Measurements from ENCODE around the gene PURA.

Gene PURA

DNA sequence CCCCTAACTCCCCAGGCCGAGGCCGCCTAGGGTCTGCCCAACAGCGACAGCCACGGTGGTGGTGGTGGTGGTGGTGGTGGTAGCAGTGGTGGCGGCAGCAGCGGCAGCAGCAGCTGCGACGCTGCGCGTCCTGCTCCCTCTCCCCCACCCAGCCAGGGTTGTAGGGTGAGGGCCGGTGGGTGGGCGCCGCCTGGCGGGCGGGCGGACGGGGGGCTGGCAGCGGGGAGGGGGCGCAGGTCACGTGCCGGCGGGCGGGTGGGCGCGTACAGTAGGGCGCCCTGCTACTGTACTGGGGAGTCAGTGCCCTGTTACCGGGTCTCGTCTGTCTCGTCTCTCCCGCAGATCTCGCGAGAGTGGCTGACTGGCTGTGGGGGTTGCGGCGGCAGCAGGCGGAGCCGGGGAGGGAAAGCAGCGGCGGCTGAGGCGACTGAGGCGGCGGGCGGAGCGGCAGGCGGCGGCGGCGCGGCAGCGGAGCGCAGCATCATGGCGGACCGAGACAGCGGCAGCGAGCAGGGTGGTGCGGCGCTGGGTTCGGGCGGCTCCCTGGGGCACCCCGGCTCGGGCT lies at the start of gene PURA:
Gene PURA, plus strand, starts transcription at position 411 of the 565 bp plus-strand sequence. Its CDS starts 73 bp downstream, at position 484.
- intact Hi-C loops (cut with DNase I) = loop anchor here (5.0 kb wide), 1 partner anchor 34 kb away; no protein-coding TSS in a partner anchor
- peak; percentile 80 to 98 (median 88) for DNase-seq

GRCh38 chr5:140072812-140073211 lies 41.1 kb upstream of the PURA start:
- peak in 1 of 10 donors; percentile 77 for DNase-seq
- intact Hi-C loops (cut with DNase I) = loop anchor here (1.0 kb wide), 1 partner anchor 84 kb away; no protein-coding TSS in a partner anchor

DNA sequence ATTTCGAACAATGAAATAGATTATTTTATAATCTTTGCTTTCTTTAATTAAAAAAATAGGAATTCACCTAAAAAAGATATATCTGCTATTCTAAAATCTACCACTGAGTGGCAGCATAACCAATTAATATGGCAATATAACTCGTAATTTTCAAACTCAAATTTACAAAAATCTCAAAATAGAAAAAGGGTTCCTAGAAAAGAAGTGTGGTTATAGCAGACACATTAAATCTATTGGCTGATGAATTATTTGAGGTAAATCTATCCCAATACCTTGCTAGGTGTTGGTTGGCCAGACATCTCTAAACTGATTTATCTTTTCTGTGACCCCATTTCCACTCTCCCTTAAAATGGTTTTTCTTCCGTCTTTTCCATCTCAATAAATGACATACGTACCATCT lies 40.6 kb upstream of the PURA start:
- intact Hi-C loops (cut with DNase I) = loop anchor here (1.0 kb wide), 1 partner anchor 84 kb away; no protein-coding TSS in a partner anchor
- no peak for DNase-seq

GRCh38 chr5:140075371-140075770 lies 38.5 kb upstream of the PURA start:
- intact Hi-C loops (cut with DNase I) = no loop called here
- no peak for DNase-seq

DNA sequence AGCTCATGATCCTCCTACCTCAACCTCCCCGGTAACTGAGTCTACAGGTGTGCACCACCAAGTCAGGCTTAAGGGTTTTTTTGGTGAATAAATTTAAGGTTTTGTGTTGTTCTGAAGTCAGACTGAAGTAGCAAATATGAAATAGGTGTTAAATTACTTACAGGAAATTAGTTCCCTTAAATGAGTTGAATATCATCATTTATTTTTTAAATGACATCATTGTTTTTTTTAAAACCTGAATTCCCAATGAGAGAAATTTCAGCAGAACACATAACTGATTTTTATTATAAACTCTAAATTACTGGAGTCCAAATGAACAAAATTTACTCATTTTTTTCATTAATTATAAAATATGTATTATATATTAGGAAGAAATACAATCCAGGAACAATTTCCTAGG lies 37.8 kb upstream of the PURA start:
- intact Hi-C loops (cut with DNase I) = no loop called here
- no peak for DNase-seq

DNA sequence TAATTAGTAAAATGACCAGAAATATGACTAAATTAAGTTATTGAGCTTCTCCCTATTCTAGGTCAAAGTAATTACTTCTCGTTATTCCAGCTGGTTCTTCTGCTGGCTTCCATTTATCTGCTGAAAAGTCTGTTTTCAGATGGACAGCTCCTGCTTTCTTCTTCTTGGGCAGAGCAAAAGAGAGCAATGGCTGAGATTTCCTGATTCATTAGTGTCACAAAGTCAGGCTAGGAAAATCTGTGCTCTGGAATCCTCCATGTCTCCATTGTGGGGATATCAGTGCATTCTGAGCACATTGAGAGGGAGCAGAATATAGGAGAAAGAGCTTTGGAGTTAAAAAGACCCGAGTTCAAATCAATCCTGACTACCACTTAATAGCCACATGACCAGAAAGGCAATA lies 37.1 kb upstream of the PURA start:
- intact Hi-C loops (cut with DNase I) = no loop called here
- no peak for DNase-seq

GRCh38 chr5:140083120-140083519 lies 30.8 kb upstream of the PURA start:
- intact Hi-C loops (cut with DNase I) = no loop called here
- no peak for DNase-seq

DNA sequence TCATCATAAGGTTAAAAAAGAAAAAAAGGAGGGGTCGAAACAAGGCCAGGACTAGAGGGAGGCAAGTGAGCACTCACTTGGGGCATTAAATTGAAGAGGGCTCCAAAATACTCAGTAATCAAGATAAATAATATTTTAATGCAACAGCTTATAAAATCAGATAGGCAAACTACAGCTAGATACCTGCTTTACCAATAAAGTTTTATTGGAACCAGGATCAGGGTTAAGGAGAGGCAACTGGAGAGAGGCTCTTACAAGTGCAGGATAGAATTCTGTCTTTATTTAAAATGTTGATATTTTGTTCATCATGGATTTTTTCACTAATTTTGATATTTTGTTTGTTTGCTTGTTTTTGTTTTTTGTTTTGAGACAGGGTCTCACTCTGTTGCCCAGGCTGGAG lies 30.3 kb upstream of the PURA start:
- intact Hi-C loops (cut with DNase I) = no loop called here

DNA sequence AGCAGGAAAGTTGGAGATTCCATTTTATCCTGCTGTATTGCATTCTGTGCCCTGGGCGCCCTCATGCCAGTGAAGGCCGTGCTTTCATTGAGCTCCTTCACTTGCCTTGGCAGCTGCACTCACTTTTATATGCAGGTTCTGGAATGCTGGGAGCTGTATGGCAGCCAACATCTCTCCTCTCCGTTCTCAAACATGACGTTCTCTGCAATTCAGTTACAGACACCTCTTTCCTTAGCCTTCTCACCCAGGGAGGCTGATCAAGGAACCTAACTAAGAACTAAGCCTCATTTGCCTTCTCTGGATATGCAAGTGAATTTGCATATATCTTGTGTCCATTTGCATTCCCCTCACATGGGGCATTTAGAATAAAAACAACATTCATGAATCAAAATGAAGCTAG lies 29.4 kb upstream of the PURA start:
- intact Hi-C loops (cut with DNase I) = no loop called here
- DNase-seq = peak in 6 of 10 donors; percentile 8 to 82 (median 27)

More for the DNA sequence above, 30.3 kb upstream of the PURA start:
- DNase-seq = no peak

- no peak for DNase-seq
- intact Hi-C loops (cut with DNase I) = no loop called here
Measured at GRCh38 chr5:140090251-140090650, 23.7 kb upstream of the PURA start.

DNA sequence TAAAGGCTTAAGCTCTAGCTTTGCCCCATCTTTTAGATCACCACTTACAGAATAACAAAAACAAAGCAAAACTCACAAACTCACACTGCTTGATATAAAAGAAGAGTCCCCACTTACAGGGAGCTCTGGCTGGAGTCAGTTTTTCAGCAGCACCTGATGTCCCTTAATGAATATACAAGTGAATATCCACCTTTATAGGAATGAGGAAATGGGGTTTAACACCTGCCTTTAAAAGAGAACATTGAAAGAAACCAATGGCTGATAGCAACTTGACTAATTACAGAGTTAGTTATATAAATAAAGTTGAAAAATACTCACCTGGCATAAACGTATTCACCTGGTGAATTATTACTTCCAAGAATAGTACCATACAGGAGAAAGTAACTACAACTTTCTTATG lies 20.7 kb upstream of the PURA start:
- intact Hi-C loops (cut with DNase I) = no loop called here

DNA sequence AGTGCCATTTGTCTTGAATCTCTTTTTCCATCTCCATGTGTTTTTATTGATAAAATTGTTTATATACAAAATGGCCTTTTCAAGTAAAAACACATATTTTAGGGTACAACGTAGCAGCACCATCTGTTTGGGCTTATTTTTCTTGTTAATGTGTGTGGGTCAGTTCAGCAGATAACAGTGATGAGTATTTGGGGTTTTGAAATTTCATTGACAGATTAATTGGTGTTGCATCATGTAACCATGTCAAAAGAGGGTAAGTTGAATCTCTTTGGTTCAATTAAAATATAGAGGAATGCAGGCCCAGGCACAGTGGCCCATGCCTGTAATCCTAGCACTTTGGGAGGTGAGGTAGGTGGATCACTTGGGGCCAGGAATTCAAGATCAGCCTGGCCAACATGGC lies 20.0 kb upstream of the PURA start:
- no peak for DNase-seq
- intact Hi-C loops (cut with DNase I) = no loop called here

More for the DNA sequence above, 20.7 kb upstream of the PURA start:
- no peak for DNase-seq

- intact Hi-C loops (cut with DNase I) = no loop called here
- no peak for DNase-seq
Measured at GRCh38 chr5:140094889-140095288, 19.0 kb upstream of the PURA start.

DNA sequence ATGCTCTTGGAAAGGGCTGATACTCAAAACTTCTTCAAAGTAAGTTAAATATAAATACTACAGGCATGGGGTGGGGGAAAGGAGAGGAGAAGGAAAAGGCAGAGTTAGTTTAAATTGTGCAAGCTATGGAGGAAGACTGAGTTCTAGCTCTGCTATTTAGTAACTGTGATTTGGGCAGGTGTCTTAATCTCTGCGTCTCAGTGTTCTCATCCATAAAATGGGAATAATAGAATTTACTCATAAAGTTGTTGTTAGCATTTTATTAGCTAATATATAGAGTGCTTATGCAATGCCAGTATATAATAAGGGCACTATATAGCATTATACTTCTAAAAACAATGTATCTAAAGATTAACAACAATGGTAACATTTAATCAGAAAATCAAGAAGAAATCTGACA lies 12.7 kb upstream of the PURA start:
- intact Hi-C loops (cut with DNase I) = no loop called here
- DNase-seq = no peak

GRCh38 chr5:140103154-140103553 lies 10.8 kb upstream of the PURA start:
- no peak for DNase-seq
- intact Hi-C loops (cut with DNase I) = no loop called here

DNA sequence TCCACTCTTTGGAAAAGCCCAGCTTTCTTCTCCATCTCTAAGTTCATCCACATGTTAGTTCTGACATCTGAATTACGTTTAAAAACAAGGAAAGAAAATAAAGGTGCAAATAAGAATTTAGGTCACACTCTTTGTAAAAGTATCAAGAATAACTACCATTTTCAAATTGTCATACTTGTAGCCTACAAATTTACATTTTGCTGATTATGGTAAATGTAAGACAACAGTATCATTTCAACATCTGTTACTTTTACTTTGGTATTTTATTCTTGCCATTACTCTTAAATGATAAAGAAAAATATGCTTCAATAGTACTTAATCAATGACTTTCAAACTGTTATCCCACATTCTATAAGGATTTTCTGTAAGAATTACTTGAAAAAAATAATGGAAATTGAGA lies 9.8 kb upstream of the PURA start:
- DNase-seq = no peak
- intact Hi-C loops (cut with DNase I) = no loop called here

DNA sequence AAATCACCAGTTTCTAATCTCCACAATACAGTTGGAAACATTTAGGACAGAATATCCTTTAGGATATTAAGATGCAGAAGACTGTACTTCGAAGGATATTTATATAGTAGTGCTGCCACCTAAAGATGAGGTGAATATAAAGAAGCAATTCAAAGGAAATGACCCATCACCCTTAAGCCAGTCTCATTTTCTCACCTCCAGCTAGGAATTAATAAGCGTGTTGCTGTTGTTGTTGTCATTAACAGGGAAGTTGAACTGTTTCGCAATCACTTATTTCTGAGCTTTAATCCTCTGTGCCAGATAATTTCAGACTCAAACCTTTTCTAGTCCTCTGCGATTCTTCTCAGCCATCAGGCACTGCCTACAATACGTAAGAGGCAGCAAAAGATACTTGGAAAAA lies 7.8 kb upstream of the PURA start:
- intact Hi-C loops (cut with DNase I) = no loop called here
- no peak for DNase-seq

DNA sequence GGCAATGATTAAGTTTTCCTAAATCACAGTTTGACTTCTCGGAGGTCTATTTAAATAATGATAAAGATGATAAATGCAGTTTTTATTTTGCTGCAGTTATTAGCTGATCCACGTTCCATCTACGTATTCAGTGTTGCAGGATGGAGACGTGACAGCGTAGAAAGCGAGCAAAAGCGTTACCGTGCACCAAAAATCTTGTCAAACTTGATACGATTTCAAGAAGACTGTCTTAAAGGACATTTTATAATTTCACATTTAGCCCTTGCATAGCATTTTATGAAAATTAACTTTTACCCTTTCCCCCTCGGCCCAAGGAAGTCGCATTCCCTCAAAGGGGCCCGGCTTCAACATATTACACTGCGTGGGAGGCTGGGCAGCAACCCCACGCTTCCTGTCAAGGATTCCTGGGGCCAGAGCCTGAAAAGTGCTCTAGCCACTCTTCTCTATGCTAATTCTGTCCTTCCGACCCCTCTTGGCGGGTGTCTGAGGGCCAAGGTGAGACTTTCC lies 7.1 kb upstream of the PURA start:
- intact Hi-C loops (cut with DNase I) = no loop called here
- no peak for DNase-seq

DNA sequence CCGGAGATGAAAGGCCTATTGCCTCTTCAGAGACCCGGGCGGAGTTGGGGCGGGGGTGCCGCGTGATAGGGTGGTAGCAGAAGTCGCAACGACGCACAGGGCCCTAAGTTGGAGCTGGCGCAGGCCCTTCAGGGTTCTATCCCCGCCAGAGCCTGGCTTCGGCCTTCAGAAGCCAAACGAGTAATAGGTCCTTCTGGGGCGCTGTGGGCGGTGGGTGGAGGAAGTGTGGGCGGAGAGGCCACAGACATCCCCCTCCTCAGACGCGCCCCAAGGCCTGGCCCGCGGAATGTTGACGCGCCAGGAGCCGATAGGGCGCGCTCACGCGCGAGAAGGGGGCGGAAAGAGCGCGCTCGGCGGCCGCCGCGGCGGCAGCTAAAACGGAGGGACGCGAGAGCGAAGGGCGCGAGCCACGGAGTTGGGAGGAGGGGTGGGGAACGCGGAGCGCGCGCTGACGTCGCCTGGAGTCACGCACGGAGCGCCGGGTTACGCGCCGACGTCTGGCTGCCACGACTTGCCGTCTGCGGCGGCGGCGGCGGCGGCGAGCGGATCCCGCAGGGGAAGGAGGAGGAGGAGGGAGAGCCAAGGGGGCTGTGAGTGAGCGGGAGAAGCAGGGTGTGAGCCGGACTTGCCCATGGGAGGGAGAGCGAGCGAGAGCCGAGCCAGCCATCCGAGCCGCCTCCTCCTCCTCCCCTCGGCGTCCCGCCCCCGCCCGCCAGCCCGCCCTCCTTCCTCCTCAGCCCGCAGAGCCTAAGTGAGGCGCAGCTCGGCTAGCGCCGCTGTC lies 6.4 kb upstream of the PURA start:
- intact Hi-C loops (cut with DNase I) = no loop called here
- peak; percentile 85 to 99 (median 92) for DNase-seq

- DNase-seq = peak in 7 of 10 donors; percentile 17 to 80 (median 31)
- intact Hi-C loops (cut with DNase I) = no loop called here
Measured at GRCh38 chr5:140108093-140109017, 5.6 kb upstream of the PURA start.

Data from posterior cingulate gyrus (tissue), 11 donors.